Measurements from ENCODE around the gene ERI3. TPM values are rescaled to one million over a fixed set of nuclear protein-coding genes. Genes with fewer than 3 reads are reported as not detected.

The ERI3 gene
- polyA plus RNA-seq, 1 donor from 2014 or later, result 41.6 TPM

- Mint-ChIP-seq H3K27ac (peak overlapping the region in 1 of 3 donors; percentile 54), H3K36me3 (peaks cover 3% of the 10 kb centered on the region), H3K4me3 (no peak overlapping the region), H3K27me3 (no peaks in the 10 kb centered on the region), H3K9me3 (no peaks in the 10 kb centered on the region), H3K4me1 (peaks cover 0 to 3% (median 2%) of the 10 kb centered on the region in 3 donors)
These were observed 116.4 kb downstream of the ERI3 start for GRCh38 chr1:44238660-44239059.

- Mint-ChIP-seq H3K27me3 (no peaks in the 10 kb centered on the region), H3K4me1 (peaks cover 0 to 3% (median 2%) of the 10 kb centered on the region in 3 donors), H3K36me3 (peaks cover 7% of the 10 kb centered on the region), H3K4me3 (no peak overlapping the region), H3K9me3 (no peaks in the 10 kb centered on the region), H3K27ac (peak overlapping the region in 1 of 3 donors; percentile 54)
These were observed 117.2 kb downstream of the ERI3 start for GRCh38 chr1:44237721-44238457.

DNA sequence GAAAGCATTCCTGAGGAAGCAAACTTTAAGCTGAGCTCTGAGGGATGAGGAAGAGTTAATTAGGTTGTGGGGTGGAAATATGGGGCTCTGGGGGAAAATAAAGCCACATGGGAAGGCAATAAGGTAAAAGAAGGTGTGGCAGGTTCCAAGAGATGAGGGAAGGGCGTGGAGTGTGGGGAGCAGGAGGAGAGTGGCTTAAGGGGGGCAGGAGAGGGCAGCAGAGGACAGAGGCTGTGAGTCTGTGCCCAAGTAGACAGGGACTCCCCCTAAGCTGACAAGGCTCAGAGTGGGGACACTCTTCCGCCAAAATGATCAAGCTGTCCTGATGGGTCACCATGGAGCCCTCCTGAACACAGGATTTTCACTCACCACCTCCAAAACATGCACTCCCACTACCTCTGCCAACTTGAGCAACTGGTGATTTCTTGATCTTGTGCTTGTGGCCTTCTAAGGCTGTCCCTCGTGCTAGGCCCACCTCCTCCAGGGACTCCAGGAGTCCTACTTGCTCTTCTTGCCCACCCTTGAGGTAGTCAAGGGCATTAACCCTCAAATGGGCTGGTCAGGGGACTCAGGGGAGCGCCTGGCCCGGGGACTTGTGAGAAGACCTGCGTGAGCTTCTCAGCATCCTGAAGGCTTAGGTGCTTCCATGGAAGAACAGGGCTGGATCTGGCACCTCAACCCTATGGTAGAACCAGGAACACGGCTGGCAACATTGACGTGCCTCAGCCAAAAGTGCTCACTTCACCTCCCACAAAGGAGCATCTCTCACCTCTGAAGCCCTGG, 118.4 kb downstream of the ERI3 start:
- no peak overlapping the region for H3K4me3 Mint-ChIP-seq
- H3K4me1 Mint-ChIP-seq, result peaks cover 0 to 2% (median 2%) of the 10 kb centered on the region in 3 donors
- H3K9me3 Mint-ChIP-seq, result no peaks in the 10 kb centered on the region
- no peaks in the 10 kb centered on the region for H3K27me3 Mint-ChIP-seq
- peaks cover 10% of the 10 kb centered on the region for H3K36me3 Mint-ChIP-seq
- H3K27ac Mint-ChIP-seq, result no peak overlapping the region

- H3K27ac Mint-ChIP-seq, result peak overlapping the region in 1 of 3 donors; percentile 11
- no peaks in the 10 kb centered on the region for H3K9me3 Mint-ChIP-seq
- peaks cover 8% of the 10 kb centered on the region for H3K36me3 Mint-ChIP-seq
- no peaks in the 10 kb centered on the region for H3K27me3 Mint-ChIP-seq
- H3K4me3 Mint-ChIP-seq, result no peak overlapping the region
- no peaks in the 10 kb centered on the region for H3K4me1 Mint-ChIP-seq
These were observed 119.2 kb downstream of the ERI3 start for GRCh38 chr1:44235808-44236207.

GRCh38 chr1:44233593-44233992, 121.5 kb downstream of the ERI3 start:
- H3K4me1 Mint-ChIP-seq, result peaks cover 0 to 2% (median 0%) of the 10 kb centered on the region in 3 donors
- H3K27ac Mint-ChIP-seq, result no peak overlapping the region
- no peaks in the 10 kb centered on the region for H3K27me3 Mint-ChIP-seq
- peaks cover 14% of the 10 kb centered on the region for H3K36me3 Mint-ChIP-seq
- no peaks in the 10 kb centered on the region for H3K9me3 Mint-ChIP-seq
- H3K4me3 Mint-ChIP-seq, result no peak overlapping the region

DNA sequence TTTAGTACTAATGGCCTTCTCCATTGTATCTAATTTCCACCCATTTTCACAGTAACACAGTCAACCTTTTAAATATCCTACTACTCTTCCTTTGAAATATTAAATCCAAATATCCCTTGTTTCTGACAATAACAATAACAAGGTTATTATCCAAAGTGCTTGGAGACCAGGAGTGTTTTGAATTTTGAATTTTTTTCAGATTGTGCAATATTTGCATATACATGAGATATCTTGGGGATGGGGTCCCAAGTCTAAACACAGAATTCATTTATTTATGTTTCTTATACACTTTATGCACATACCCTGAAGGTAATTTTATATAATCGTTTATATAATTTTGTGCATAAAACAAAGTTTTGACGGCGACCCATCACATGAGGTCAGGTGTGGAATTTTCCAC, 124.3 kb downstream of the ERI3 start:
- Mint-ChIP-seq H3K4me1 (peaks cover 0 to 2% (median 0%) of the 10 kb centered on the region in 3 donors), H3K36me3 (peaks cover 14% of the 10 kb centered on the region), H3K27ac (no peak overlapping the region), H3K4me3 (no peak overlapping the region), H3K27me3 (no peaks in the 10 kb centered on the region), H3K9me3 (no peaks in the 10 kb centered on the region)

DNA sequence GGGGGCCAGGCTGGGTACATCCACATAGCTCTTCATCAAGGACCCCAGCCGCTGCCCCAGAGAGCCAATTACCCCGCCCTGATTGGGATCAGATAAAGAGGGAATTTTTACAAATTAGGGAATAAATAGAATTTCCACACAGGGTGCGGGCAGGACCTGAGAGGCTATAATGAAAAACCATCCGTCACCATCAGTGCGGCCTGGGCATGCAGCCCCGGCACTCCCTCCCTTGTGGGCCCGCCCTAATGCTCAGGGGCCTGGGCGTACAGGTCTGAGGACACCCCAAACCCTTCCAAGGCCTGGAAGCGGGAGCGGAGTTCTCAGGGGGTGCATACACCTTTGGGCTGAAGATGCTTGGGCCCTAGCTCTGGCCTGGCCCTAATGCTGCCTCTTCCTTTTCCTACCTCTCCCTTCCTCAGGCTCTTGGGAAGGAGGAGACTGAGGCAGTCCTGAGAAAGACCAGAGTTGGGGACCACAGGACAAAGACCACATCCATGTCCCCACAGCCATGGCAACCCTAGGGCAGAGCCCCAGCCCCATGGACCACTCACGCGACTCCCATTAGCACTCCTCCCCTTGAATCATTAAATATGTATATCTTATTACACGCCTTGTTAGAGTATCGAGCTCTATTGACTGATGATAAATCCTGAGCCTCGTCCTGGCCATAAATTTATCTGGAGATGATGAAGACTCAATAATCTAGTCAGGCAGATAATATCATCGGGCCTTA, 125.5 kb downstream of the ERI3 start:
- Mint-ChIP-seq H3K27ac (no peak overlapping the region), H3K9me3 (no peaks in the 10 kb centered on the region), H3K27me3 (no peaks in the 10 kb centered on the region), H3K4me1 (peaks cover 0 to 2% (median 0%) of the 10 kb centered on the region in 3 donors), H3K4me3 (no peak overlapping the region), H3K36me3 (peaks cover 16% of the 10 kb centered on the region)

- peaks cover 13% of the 10 kb centered on the region for H3K36me3 Mint-ChIP-seq
- no peak overlapping the region for H3K4me3 Mint-ChIP-seq
- H3K27me3 Mint-ChIP-seq, result no peaks in the 10 kb centered on the region
- peaks cover 6 to 10% (median 7%) of the 10 kb centered on the region in 3 donors for H3K4me1 Mint-ChIP-seq
- no peak overlapping the region for H3K27ac Mint-ChIP-seq
- no peaks in the 10 kb centered on the region for H3K9me3 Mint-ChIP-seq
These were observed 126.8 kb downstream of the ERI3 start for GRCh38 chr1:44228218-44228617.

- Mint-ChIP-seq H3K4me3 (no peak overlapping the region), H3K27me3 (no peaks in the 10 kb centered on the region), H3K9me3 (no peaks in the 10 kb centered on the region), H3K4me1 (peaks cover 7 to 14% (median 9%) of the 10 kb centered on the region in 3 donors), H3K36me3 (peaks cover 7% of the 10 kb centered on the region), H3K27ac (peak overlapping the region in 1 of 3 donors; percentile 7)
These were observed 127.8 kb downstream of the ERI3 start for GRCh38 chr1:44227211-44227610.

DNA sequence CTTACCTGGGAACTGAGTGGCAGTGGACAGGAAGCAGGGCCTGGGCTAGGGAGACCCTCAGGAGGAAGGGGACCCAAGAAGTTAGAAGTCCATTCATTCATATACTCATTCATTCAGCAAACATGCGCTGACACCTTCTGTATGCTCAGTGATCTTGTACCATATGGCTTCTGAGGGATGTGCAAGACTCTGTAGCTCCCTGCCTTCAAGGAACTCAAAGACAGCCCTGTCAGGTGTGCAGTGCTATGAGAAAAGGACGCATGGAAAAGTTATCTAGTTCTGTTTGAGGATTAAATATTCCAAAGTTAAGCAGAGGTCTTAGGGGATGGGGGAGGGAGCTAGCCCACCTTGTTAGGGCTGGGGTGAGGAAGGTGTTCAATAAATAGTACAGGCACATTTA, 129.3 kb downstream of the ERI3 start:
- H3K27ac Mint-ChIP-seq, result peak overlapping the region in 1 of 3 donors; percentile 21
- H3K4me1 Mint-ChIP-seq, result peaks cover 7 to 15% (median 9%) of the 10 kb centered on the region in 3 donors
- peaks cover 7% of the 10 kb centered on the region for H3K36me3 Mint-ChIP-seq
- H3K9me3 Mint-ChIP-seq, result no peaks in the 10 kb centered on the region
- H3K4me3 Mint-ChIP-seq, result no peak overlapping the region
- no peaks in the 10 kb centered on the region for H3K27me3 Mint-ChIP-seq

DNA sequence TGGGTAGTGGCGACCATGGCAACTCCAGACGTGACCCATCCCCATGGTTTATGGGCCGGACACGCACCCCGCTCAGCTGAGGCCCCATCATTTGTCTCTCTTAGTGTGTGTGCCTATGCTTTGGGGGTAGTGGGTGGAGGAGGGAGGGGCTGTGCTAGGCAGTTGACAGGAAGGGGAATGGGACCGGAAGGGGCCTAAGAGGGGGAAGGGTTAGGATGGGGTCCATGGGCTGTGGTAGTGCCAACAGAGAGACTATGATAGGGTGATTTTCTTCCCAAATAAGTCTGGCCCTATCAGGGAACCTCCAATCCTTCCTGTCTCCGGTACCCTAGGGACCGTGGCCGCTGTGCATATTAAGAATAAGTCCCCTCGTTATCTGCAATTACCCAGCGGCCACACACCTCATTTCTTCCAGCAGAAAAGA, 131.9 kb downstream of the ERI3 start:
- H3K27me3 Mint-ChIP-seq, result no peaks in the 10 kb centered on the region
- peak overlapping the region in 2 of 3 donors; percentile 21 to 42 for H3K27ac Mint-ChIP-seq
- H3K36me3 Mint-ChIP-seq, result peaks cover 3% of the 10 kb centered on the region

DNA sequence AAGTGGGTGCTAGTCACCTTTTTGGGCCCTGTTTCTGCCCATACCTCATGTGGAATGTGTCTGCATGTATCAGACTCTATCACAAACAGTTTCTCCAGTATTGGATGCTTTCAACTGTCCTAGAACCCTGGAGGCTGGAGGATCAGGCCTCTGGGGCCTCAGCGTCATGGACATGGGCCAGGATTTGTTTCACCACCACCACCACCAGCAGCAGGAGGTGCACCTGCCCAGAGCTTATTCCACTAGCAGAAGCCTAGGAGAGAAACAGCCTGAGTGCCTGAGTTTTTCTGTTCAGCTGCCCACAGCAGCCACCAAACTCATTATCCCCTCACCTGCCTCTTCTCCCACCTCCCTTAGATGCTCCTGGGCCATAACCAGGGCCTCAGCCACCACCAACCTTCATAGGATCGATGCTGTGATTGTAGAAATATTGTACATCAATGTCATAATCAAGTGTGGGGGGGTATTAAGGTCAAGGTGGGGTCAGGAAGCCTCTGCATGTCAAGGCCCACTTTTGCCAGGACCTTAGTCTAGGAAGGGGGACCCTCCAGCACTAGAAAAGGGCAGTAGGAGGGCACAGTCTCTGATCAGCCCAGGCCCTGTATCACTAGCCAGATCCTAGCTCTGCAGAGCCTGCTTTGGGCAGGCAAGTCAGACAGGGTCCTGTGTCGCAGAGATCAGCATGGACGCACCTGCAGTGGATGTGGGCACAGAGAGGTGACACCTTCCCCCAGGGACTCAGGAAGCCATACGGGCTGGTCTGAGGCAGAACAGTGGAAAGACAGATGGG, 132.5 kb downstream of the ERI3 start:
- Mint-ChIP-seq H3K27ac (peak overlapping the region in 1 of 3 donors; percentile 27), H3K4me3 (no peak overlapping the region), H3K27me3 (no peaks in the 10 kb centered on the region), H3K36me3 (peaks cover 3% of the 10 kb centered on the region), H3K9me3 (no peaks in the 10 kb centered on the region), H3K4me1 (peaks cover 7 to 18% (median 9%) of the 10 kb centered on the region in 3 donors)

More for the DNA sequence above, 131.9 kb downstream of the ERI3 start:
- no peaks in the 10 kb centered on the region for H3K9me3 Mint-ChIP-seq
- no peak overlapping the region for H3K4me3 Mint-ChIP-seq
- peaks cover 7 to 18% (median 9%) of the 10 kb centered on the region in 3 donors for H3K4me1 Mint-ChIP-seq

DNA sequence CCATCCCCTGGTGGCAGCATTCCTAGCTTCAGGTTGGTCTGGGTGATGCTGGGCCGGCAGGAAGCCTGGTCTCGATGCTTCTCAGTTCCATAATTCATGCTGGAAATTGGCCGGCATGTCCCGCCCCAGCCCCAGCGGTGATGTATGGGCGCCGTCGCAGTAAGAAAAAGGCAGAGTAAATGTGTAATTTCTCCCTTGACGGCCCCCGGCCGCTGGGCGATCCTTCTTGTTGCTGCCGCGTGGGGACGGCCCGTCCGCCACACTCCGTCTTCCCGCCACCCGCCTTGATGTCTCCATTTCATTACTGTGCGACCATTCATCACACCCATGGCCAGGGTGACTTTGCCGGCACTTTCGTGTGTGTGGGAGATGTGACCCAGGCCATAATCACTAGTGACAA, 133.3 kb downstream of the ERI3 start:
- Mint-ChIP-seq H3K27ac (peak overlapping the region in 1 of 3 donors; percentile 27), H3K9me3 (no peaks in the 10 kb centered on the region), H3K4me3 (no peak overlapping the region)

DNA sequence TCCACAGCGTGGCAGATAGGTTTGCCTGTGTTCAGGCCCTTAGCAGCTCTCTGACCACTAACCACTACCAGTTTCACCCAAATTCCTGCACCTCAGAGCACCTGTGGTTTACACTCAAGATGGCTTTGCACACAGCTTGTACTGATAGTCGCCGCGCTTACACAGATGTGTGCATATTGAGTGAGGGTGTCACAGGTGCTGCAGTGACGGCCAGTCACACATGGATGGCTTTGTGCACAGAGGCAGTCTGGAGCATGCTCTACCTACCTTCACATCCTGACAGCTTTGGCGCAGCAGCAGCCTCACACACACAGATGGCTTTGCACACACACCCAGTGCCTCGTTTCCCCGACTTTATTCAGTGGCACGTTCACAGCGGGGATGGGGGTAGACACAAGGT, 134.3 kb downstream of the ERI3 start:
- Mint-ChIP-seq H3K27ac (peak overlapping the region; percentile 58 to 90 (median 70)), H3K27me3 (no peaks in the 10 kb centered on the region), H3K36me3 (peaks cover 3% of the 10 kb centered on the region)

More for the DNA sequence above, 133.3 kb downstream of the ERI3 start:
- H3K36me3 Mint-ChIP-seq, result peaks cover 3% of the 10 kb centered on the region
- no peaks in the 10 kb centered on the region for H3K27me3 Mint-ChIP-seq
- H3K4me1 Mint-ChIP-seq, result peaks cover 7 to 21% (median 14%) of the 10 kb centered on the region in 3 donors

More for the DNA sequence above, 134.3 kb downstream of the ERI3 start:
- Mint-ChIP-seq H3K4me1 (peaks cover 8 to 21% (median 14%) of the 10 kb centered on the region in 3 donors), H3K9me3 (no peaks in the 10 kb centered on the region), H3K4me3 (peak overlapping the region in 2 of 4 donors; percentile 28 to 54)
